GM20431 (cell line): ENCODE measurements around the gene FOXF2.

Experiments used
- in situ Hi-C: fragments of 300-500 bp; cut with MseI, MboI; formaldehyde crosslinking; loops from one replicate; pipeline ENCODE4 v1.15.0; 2020; ENCODE audit warnings: low sequenced_read_pairs; ENCODE audit not compliant: unreplicated experiment

Gene FOXF2

DNA sequence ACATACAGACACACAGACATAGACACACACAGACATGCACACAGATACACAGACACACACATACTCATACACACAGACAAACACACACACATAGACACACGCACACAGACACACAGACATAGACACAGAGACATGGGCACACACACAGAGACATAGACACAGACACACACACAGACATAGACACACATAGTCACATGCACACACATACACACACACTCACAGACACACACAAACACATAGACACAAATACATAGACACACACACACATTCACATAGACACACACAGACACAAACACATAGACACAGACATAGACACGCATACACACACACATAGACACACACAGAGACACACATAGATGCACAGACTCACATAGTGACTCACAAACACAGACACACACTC is 13.5 kb downstream of the FOXF2 start:
- in situ Hi-C loops: loop anchor here (25.0 kb wide), 1 partner anchor 816 kb away; no protein-coding TSS in a partner anchor

- in situ Hi-C loops: loop anchor here (25.0 kb wide), 1 partner anchor 817 kb away; no protein-coding TSS in a partner anchor
Observed at GRCh38 chr6:1403851-1404712, 14.7 kb downstream of the FOXF2 start.

- in situ Hi-C loops: loop anchor here (25.0 kb wide), 1 partner anchor 817 kb away; no protein-coding TSS in a partner anchor
Observed at GRCh38 chr6:1404713-1405098, 15.3 kb downstream of the FOXF2 start.

GRCh38 chr6:1405221-1405620 is 15.8 kb downstream of the FOXF2 start:
- in situ Hi-C loops: loop anchor here (25.0 kb wide), 1 partner anchor 818 kb away; no protein-coding TSS in a partner anchor

DNA sequence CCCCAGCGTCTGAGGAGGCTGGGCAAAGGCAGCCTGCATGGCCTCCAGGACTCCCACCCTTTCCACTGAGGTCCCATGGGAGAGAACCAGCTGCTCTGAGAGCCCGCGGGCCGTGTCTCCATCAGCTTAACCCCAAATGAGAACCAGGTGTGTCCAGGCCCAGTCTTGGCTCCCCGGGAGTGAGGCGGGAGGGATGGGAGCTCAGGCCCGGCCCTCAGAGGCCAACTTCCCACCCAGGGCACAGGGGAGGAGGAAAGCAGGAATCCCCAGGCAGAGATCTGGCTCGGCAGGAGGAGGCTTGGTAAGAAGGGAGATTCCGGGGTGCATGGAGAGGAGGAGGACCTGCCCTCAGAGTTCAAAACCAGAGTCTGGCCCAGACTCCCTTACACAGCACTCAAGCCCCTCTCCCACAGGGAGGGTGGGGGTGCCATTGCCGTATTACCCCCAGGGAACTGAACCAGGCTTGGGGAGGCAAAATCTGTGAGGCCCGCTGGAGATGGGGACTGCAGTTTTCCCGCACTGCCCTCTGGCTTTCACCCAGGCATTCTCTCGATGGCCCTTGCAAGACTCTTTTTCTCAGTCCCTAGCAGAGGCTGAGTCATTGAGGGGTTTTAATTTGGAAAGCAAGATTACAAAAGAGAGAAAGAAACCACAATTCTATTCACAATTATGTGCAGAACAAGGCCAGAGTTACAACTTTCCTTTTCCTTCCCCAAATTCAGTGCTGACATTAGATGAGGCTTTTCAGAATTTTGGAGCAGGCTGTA is 17.1 kb downstream of the FOXF2 start:
- in situ Hi-C loops: loop anchor here (25.0 kb wide), 1 partner anchor 819 kb away; no protein-coding TSS in a partner anchor

DNA sequence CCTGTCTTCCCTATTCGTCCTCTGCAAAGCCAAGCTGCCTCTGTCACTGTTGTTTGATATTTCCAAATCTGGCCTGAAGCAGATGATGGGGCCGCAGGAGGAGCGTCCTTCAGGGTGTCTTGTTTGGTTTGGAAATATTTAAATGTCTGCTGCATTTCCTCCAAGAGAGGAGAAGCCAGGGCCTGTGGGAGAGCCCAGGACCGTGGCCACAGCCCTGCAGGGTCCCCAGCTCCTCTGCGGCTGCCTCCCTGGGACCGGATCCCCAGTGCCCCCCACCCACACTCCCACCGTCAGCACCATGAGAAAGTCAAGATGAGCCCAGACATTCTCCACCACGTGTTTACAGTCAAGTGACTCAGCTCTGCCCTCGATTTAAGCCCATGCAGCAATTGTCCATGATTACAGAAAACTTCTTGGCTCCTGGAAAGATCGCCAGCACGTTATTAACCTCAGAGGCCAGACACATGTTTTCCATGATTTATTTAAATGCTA is 18.2 kb downstream of the FOXF2 start:
- in situ Hi-C loops: loop anchor here (25.0 kb wide), 1 partner anchor 820 kb away; no protein-coding TSS in a partner anchor

DNA sequence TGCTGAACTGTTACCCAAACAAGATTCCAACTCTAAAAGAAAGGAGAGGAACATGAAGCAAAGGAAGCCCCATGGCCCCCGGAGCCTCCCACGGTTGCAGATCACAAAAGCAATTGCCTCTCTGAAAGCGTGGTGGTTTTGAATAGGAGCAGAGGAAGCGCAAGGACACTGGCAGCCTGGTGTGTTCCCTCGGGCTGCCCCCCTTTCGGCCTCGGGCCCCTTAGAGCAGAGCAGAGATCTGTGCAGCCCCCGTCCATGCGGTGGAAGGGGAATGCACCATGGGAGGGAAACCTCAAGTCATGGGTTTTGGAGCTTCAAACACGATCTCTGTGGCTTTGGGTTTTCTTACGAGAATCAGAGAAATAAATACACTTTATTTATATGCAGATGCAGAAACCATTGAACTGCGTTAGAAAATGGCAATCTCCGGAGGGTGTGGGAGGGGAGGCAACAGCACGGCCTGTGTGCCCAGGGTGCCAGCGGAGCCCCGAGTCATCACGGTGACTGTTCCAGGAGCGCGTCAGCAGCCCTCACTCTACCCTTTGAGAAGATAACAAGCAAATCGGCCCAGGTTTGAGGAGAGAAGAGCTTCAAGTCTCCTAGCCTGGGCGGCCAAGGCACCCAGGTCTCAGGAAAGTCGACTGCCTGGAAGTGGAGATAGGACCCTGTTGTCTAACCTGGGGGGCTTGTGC is 20.5 kb downstream of the FOXF2 start:
- in situ Hi-C loops: loop anchor here (25.0 kb wide), 1 partner anchor 823 kb away; no protein-coding TSS in a partner anchor

- in situ Hi-C loops: loop anchor here (25.0 kb wide), 1 partner anchor 826 kb away; no protein-coding TSS in a partner anchor
Observed at GRCh38 chr6:1412901-1413300, 23.5 kb downstream of the FOXF2 start.

- in situ Hi-C loops: loop anchor here (25.0 kb wide), 1 partner anchor 828 kb away; no protein-coding TSS in a partner anchor
Observed at GRCh38 chr6:1415416-1416063, 26.2 kb downstream of the FOXF2 start.

- in situ Hi-C loops: loop anchor here (25.0 kb wide), 1 partner anchor 829 kb away; no protein-coding TSS in a partner anchor
Observed at GRCh38 chr6:1416191-1416760, 26.9 kb downstream of the FOXF2 start.

DNA sequence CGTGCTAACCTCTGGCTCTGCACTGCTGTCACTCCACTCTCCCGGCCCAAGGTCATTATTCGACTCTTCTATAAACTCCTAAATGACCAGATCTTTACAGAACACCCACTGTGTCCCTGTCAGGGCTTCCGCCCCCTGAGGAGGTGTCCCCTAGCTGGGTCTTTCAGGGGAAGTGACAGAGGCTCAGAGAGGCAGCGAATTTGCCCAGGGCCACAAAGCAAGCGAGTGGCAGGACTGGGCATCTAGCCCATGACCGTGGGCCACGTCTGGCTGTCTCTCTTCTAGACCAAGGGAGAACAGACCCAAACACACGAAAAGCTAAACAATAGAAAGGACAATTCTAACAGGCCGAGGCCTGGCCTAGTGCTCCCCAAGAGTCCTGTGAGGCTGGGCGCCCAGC is 27.4 kb downstream of the FOXF2 start:
- in situ Hi-C loops: loop anchor here (25.0 kb wide), 1 partner anchor 830 kb away; no protein-coding TSS in a partner anchor

GRCh38 chr6:1417718-1418117 is 28.3 kb downstream of the FOXF2 start:
- in situ Hi-C loops: loop anchor here (25.0 kb wide), 1 partner anchor 830 kb away; no protein-coding TSS in a partner anchor

GRCh38 chr6:1418471-1419191 is 29.3 kb downstream of the FOXF2 start:
- in situ Hi-C loops: loop anchor here (25.0 kb wide), 1 partner anchor 831 kb away; no protein-coding TSS in a partner anchor

DNA sequence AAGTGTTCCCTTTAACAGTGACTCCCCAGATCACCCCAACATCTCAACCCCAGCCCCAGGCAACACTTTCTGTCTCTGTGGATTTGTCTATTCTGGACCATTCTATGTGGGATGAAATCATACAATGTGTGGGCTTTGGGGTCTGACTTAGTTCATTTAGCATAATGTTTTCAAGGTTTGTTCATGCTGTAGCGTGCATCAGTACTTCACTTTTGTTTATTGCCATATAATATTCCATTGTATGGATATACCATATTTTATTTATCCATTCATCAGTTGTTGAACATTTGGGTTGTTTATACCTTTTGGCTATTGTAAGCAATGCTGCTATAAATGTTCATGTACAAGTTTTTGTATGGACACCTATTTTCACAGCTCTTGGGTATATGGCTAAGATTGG is 31.0 kb downstream of the FOXF2 start:
- in situ Hi-C loops: loop anchor here (25.0 kb wide), 1 partner anchor 833 kb away; no protein-coding TSS in a partner anchor

DNA sequence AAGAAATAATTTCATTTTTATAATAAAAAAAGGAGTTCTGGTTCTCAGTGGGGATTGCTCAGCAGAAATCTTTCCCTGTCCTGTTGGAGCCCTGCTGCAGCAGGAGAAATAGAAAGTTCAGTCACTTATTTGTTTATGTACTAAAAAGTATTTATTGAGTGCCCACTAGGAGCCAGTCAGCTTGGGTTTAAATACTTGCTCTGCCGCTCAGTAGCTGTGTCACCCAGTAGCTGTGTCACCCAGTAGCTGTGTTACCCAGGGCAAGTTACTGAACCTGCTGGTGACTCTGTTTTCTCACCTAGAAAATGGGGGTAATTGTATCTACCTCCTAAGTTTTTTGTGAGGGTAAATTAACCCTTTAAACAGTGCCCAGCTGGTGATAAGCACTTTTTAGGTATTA is 32.9 kb downstream of the FOXF2 start:
- in situ Hi-C loops: loop anchor here (25.0 kb wide), 1 partner anchor 835 kb away; no protein-coding TSS in a partner anchor

DNA sequence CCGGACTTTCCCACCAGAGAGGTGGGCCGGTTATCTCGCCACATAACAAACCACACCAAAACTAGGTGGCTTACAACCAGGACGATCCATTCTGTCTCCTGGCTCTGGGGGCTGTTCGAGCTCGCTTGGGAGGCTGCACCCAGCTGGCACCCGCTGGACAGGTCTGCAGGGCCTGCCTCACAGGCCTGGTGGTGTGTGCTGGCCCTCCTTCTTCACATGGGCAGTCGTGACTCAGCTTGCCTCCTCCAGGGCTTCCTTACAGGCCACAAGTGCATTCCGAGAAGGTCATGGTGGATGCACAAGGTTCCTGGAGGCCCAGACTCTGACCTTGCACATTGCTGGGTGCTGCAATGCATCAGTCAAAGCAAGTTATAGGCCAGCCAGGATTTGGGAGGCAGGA is 34.2 kb downstream of the FOXF2 start:
- in situ Hi-C loops: loop anchor here (25.0 kb wide), 1 partner anchor 836 kb away; no protein-coding TSS in a partner anchor

GRCh38 chr6:1424306-1424927 is 35.0 kb downstream of the FOXF2 start:
- in situ Hi-C loops: loop anchor here (25.0 kb wide), 1 partner anchor 837 kb away; no protein-coding TSS in a partner anchor
